GM12891 (cell line): ENCODE data around the gene HNRNPA2B1.
A peak's percentile ranks its signal among the peaks of the same experiment; 100 is the strongest.

Experiments
- POLR2A ChIP-seq: IDR thresholded peaks from 2 replicates; pipeline ENCODE4 v1.6.1; 2011; ENCODE audit warnings: low read depth, low read length, control low read depth
- POLR2AphosphoS5 ChIP-seq: IDR thresholded peaks from 2 replicates; pipeline ENCODE4 v1.6.1; 2011; ENCODE audit warnings: low read depth, low read length, control low read depth
- SPI1 ChIP-seq: IDR thresholded peaks from 2 replicates; pipeline ENCODE4 v1.6.1; 2011; ENCODE audit warnings: low read depth, low read length, control low read depth

- TF ChIP-seq POLR2A (peak; percentile 76; the same call in 1 of the 2 replicates), SPI1 (no peak), POLR2AphosphoS5 (peak; percentile 72)
Observed at GRCh38 chr7:26179826-26180497, 20.6 kb downstream of the HNRNPA2B1 start.
